MM.1S (cell line): Measurements from ENCODE around the gene MBD5.

ENCODE experiments used
- CTCF ChIP-seq: fragments of 300-600 bp; sonication (generic); IDR thresholded peaks from 2 replicates; pipeline ENCODE4 v1.5.1; 2016; ENCODE audit warnings: antibody characterized with exemption, low read length, mixed read lengths
- EZH2 ChIP-seq: fragments of 300-600 bp; sonication (generic); optimal IDR thresholded peaks from 2 replicates; pipeline ENCODE3; 2017; ENCODE audit warnings: low read depth, mild to moderate bottlenecking, antibody characterized with exemption, low read length, mixed read lengths
- EZH2phosphoT487 ChIP-seq: fragments of 300-600 bp; sonication (generic); IDR thresholded peaks from 2 replicates; pipeline ENCODE4 v1.6.1; 2018; ENCODE audit warnings: antibody characterized with exemption, low read length

GRCh38 chr2:148031152-148031551 is 10.3 kb downstream of the MBD5 start:
- no peak for TF ChIP-seq CTCF
- no peak for TF ChIP-seq EZH2phosphoT487
- no peak for TF ChIP-seq EZH2
